BE2C (cell line): ENCODE data around the gene NECTIN1.

Source experiments
- DNase-seq: peaks from one replicate; pipeline ENCODE4 v3.0.0-alpha.2; 2020
- H3K27me3 ChIP-seq: fragments of 250-450 bp; sonication (Bioruptor Pico); 2 replicates; pipeline ENCODE4 v1.5.1; 2020; ENCODE audit warnings: mild to moderate bottlenecking
- H3K36me3 ChIP-seq: fragments of 250-450 bp; sonication (Bioruptor Pico); 2 replicates; pipeline ENCODE4 v1.5.1; 2020; ENCODE audit warnings: mild to moderate bottlenecking
- H3K4me1 ChIP-seq: fragments of 250-450 bp; sonication (Bioruptor Pico); 2 replicates; pipeline ENCODE4 v1.5.1; 2020
- H3K4me3 ChIP-seq: 2 replicates; pipeline ENCODE4 v1.5.1; 2011; ENCODE audit warnings: low read depth, low read length
- H3K9me3 ChIP-seq: fragments of 250-450 bp; sonication (Bioruptor Pico); 2 replicates; pipeline ENCODE4 v1.5.1; 2020
- TF ChIP-seq, protein P1 (sequence below): IDR thresholded peaks from 2 replicates; pipeline ENCODE4 v1.5.1; 2012; ENCODE audit warnings: mild to moderate bottlenecking, low read depth, low read length

NECTIN1 gene

DNA sequence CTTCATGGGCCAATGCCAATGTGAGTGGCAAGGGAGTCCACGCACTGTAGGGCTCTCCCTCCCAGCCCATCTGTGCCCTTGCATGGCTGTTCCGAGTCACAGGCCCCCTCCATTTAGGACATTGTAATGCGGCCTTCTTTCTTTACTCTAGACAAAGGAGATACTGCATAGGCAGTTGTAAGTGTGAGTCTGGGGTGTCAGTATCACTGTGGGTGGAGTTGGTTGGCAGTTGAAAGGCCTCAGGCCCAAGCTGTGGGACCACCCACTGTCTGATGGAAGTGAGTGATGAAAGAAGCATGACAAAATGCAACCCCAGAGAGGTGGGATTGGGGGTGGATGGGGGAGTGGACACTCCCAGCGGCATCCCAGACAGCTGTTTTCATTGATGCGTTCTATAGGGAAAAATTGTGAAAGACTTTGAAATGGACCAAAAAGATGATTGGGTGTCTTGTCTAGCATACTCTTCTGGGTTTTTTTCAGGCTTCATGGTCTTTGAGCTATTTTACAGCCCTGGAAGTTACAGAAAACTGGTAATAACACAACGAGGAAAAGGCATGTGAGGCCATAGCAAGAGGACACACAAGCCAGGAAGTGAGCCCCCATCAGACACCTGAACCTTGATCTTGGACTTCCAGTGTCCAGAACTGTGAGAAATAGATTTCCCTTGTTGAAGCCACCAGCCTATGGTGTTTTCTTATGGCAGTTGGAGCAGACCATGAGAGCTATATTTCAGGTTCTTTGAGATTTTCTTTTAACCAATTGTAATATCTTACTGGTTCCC lies 114.6 kb downstream of the NECTIN1 start:
- Histone ChIP-seq H3K4me1 (no peaks in the 10 kb centered on the region), H3K36me3 (no peaks in the 10 kb centered on the region), H3K9me3 (peaks cover 5% of the 10 kb centered on the region), H3K27me3 (no peaks in the 10 kb centered on the region), H3K4me3 (no peak overlapping the region)
- TF ChIP-seq, protein P1, sequence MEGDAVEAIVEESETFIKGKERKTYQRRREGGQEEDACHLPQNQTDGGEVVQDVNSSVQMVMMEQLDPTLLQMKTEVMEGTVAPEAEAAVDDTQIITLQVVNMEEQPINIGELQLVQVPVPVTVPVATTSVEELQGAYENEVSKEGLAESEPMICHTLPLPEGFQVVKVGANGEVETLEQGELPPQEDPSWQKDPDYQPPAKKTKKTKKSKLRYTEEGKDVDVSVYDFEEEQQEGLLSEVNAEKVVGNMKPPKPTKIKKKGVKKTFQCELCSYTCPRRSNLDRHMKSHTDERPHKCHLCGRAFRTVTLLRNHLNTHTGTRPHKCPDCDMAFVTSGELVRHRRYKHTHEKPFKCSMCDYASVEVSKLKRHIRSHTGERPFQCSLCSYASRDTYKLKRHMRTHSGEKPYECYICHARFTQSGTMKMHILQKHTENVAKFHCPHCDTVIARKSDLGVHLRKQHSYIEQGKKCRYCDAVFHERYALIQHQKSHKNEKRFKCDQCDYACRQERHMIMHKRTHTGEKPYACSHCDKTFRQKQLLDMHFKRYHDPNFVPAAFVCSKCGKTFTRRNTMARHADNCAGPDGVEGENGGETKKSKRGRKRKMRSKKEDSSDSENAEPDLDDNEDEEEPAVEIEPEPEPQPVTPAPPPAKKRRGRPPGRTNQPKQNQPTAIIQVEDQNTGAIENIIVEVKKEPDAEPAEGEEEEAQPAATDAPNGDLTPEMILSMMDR: no peak
- DNase-seq: no peak

DNA sequence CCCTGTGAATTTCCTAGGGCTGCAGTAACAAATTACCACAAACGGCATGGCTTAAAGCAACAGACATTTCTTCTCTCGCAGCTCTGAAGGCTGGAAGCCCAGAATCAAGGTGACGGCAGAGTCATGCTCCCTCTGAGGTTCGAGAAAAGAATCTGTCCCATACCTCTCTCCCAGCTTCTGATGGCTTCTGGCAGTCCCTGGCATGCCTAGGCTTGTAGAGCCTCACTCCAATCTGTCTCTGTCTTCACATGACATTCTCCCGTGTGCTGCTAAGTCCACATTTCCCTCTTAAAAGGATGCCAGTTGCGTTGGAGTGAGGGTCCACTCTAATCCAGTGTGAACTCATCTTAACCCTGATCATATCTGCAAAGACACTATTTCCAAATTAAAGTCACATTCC lies 116.2 kb downstream of the NECTIN1 start:
- Histone ChIP-seq H3K9me3 (peaks cover 5% of the 10 kb centered on the region), H3K36me3 (no peaks in the 10 kb centered on the region), H3K4me1 (no peaks in the 10 kb centered on the region), H3K4me3 (no peak overlapping the region), H3K27me3 (no peaks in the 10 kb centered on the region)
- DNase-seq: no peak
- TF ChIP-seq, protein P1: no peak

DNA sequence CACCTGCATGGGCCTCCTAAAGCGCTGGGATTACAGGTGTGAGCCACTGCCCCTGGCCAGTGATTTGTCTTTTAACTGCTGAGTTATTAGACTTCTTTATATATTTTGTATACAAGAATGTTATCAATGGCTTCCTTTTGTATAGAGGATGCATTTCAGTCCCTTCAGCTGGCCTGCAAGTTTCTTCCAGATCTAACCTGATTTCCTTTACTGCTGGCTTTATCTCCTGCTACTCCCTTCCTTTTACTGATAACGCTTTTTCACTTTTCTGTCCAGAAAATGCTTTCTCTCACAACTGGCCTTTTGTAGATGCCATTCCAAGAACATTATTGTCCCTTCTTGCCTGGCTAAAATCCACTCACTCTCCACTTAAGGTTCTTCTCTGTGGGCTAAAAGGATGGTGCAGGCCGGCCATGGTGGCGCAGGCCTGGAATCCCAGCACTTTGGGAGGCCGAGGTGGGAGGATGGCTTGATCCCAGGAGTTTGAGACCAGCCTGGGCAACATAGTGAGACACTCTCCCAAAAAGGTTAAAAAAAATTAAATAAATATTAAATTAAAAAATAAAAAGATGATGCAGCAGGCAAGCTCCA lies 118.1 kb downstream of the NECTIN1 start:
- no peaks in the 10 kb centered on the region for H3K36me3 ChIP-seq
- H3K9me3 ChIP-seq: peaks cover 5% of the 10 kb centered on the region
- TF ChIP-seq, protein P1: no peak
- no peak overlapping the region for H3K4me3 ChIP-seq
- DNase-seq: no peak
- H3K4me1 ChIP-seq: no peaks in the 10 kb centered on the region
- H3K27me3 ChIP-seq: no peaks in the 10 kb centered on the region

DNA sequence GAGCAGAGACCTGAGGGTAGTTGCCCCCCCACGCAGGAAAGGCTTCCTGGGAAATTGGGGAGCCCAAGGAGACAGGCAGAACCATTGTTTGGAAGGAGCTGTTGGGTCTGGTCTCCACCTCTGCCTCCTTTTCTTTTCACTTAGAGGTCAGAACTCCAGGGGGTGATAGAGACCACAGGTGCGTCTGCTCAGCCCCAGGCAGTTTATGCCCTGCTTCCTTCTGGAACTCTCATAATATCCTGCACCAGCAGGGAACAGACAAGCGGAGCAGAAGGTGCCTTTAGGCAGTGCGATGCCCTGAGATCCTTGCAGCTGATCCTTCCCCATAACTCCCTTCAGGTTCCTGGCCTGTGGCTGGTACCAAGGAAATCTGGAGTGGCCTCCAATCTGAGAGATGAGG lies 120.2 kb downstream of the NECTIN1 start:
- no peaks in the 10 kb centered on the region for H3K36me3 ChIP-seq
- H3K9me3 ChIP-seq: peaks cover 5% of the 10 kb centered on the region
- no peaks in the 10 kb centered on the region for H3K4me1 ChIP-seq
- TF ChIP-seq, protein P1: no peak
- DNase-seq: no peak
- H3K27me3 ChIP-seq: no peaks in the 10 kb centered on the region
- no peak overlapping the region for H3K4me3 ChIP-seq

DNA sequence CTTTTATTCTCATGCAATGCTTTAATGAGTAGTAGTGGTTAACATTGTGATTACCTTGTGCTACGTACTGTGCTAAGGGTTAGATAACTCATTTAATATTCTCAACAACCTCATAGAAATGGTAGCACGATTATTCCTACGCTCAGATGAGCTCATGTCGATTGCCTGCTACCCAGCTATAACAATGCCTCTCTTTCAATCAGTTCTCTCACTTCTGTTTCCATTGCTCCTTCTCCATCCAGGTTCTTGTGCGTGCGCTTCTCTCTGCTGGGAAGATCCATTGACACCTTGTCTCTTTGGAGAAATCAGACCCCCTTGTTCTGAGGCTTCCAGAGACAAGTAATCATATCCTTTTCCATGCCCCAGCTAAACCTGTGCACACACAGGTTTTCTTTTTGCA lies 120.8 kb downstream of the NECTIN1 start:
- TF ChIP-seq, protein P1: no peak
- H3K4me1 ChIP-seq: no peaks in the 10 kb centered on the region
- no peaks in the 10 kb centered on the region for H3K36me3 ChIP-seq
- no peak overlapping the region for H3K4me3 ChIP-seq
- no peak for DNase-seq
- H3K27me3 ChIP-seq: no peaks in the 10 kb centered on the region
- H3K9me3 ChIP-seq: peaks cover 5% of the 10 kb centered on the region

DNA sequence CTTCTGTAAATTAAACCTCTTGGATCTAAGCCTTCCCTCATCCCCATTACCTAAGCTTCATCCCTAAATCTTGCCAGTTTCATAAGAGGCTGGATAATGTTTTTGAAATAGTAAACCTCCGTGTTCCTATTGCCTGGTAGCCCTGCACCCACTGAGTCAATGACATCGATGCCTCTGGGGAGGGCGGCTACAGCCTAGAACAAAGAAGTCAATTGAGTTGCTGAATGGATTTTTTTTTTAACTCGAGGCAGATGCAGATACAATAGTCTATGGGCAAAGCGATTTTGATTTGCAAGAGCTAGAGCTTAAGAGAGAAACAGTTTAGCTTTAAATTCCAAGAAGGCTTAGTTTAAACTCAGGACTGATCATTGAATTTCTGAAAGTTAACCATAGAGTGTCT lies 121.3 kb downstream of the NECTIN1 start:
- no peaks in the 10 kb centered on the region for H3K36me3 ChIP-seq
- H3K9me3 ChIP-seq: peaks cover 2% of the 10 kb centered on the region
- no peak for DNase-seq
- H3K4me1 ChIP-seq: no peaks in the 10 kb centered on the region
- TF ChIP-seq, protein P1: no peak
- no peak overlapping the region for H3K4me3 ChIP-seq
- no peaks in the 10 kb centered on the region for H3K27me3 ChIP-seq
